AG04450 (cell line): ENCODE results near the gene SH2D3A. TPM values are rescaled to one million over a fixed set of nuclear protein-coding genes. Genes with fewer than 3 reads are reported as not detected.

ENCODE experiments used
- CTCF ChIA-PET: fragments of 300-600, 350-600 bp; formaldehyde crosslinking; extraction: SDS; loops from one replicate; lab custom pipeline; 2022; ENCODE audit warnings: antibody characterized with exemption, inconsistent platforms; lab: Charles Lee
- POLR2A ChIA-PET: fragments of 350-600 bp; formaldehyde crosslinking; extraction: SDS; loops from one replicate; lab custom pipeline; 2021; ENCODE audit warnings: antibody characterized with exemption, inconsistent platforms; lab: Yijun Ruan, JAX
- DNase-seq: peaks from one replicate; pipeline ENCODE4 v3.0.0-alpha.2; 2011; ENCODE audit warnings: low read depth, low spot score
- H3K27ac ChIP-seq: one replicate; pipeline ENCODE4 v1.5.1; 2012; ENCODE audit warnings: low read depth, low read length, control low read depth
- H3K27me3 ChIP-seq: one replicate; pipeline ENCODE4 v1.6.0; 2012; ENCODE audit warnings: low read length; ENCODE audit not compliant: control insufficient read depth, insufficient read depth
- H3K4me3 ChIP-seq: 2 replicates; pipeline ENCODE4 v1.5.1; 2011; ENCODE audit warnings: mild to moderate bottlenecking, low read depth, low read length, control low read depth
- H3K9me3 ChIP-seq: 2 replicates; pipeline ENCODE4 v1.5.1; 2012; ENCODE audit warnings: low read length; ENCODE audit not compliant: control insufficient read depth, insufficient read depth
- CTCF ChIP-seq: IDR thresholded peaks from 2 replicates; pipeline ENCODE4 v1.5.1; 2011; ENCODE audit warnings: low read depth, low read length, control low read depth, inconsistent platforms
- polyA plus RNA-seq: library from polyadenylated mRNA; depleted of rRNA; stranded (reverse); fragments of >200 nt; gene quantifications from 2 replicates; pipeline ENCODE4 v1.2.3, GENCODE V29; 2011

Gene SH2D3A
- polyA plus RNA-seq, 1 experiment: not detected

GRCh38 chr19:6739883-6740588 is 27.2 kb downstream of the SH2D3A start:
- peak overlapping the region; percentile 31 for H3K27ac ChIP-seq
- TF ChIP-seq CTCF: no peak
- H3K27me3 ChIP-seq: no peaks in the 10 kb centered on the region
- ChIA-PET CTCF (interaction anchor here (0.6 to 2.7 kb wide), 2 partner anchors 29 to 32 kb away, joined by 6 to 14 read pairs; no protein-coding TSS in a partner anchor), POLR2A (no interaction called here)
- DNase-seq: no peak
- H3K4me3 ChIP-seq: peak overlapping the region; percentile 82
- no peaks in the 10 kb centered on the region; the same call in 1 of the 2 replicates for H3K9me3 ChIP-seq

GRCh38 chr19:6739390-6739882 is 27.8 kb downstream of the SH2D3A start, which contains the start of gene TRIP10:
TRIP10 (plus strand) TSS chr19:6739680; CDS start chr19:6739762, 82 bp downstream.
- H3K9me3 ChIP-seq: no peaks in the 10 kb centered on the region; the same call in 1 of the 2 replicates
- H3K27ac ChIP-seq: peak within 1 kb of the TSS; percentile 33
- ChIA-PET POLR2A (no interaction called here), CTCF (interaction anchor here (2.3 to 2.7 kb wide), 2 partner anchors 30 to 124 kb away, joined by 14 to 33 read pairs; no protein-coding TSS in a partner anchor)
- no peak for TF ChIP-seq CTCF
- DNase-seq: no peak
- no peaks in the 10 kb centered on the region for H3K27me3 ChIP-seq
- H3K4me3 ChIP-seq: peak within 1 kb of the TSS; percentile 82

GRCh38 chr19:6738787-6739389 is 28.3 kb downstream of the SH2D3A start:
- no peak for TF ChIP-seq CTCF
- CTCF ChIA-PET: interaction anchor here (1.2 to 2.7 kb wide), 3 partner anchors 30 to 222 kb away, joined by 3 to 33 read pairs (median 14); no protein-coding TSS in a partner anchor
- POLR2A ChIA-PET: no interaction called here
- no peaks in the 10 kb centered on the region for H3K27me3 ChIP-seq
- peak overlapping the region; percentile 33 for H3K27ac ChIP-seq
- no peak for DNase-seq
- peak overlapping the region; percentile 37 for H3K4me3 ChIP-seq
- H3K9me3 ChIP-seq: no peaks in the 10 kb centered on the region; the same call in 1 of the 2 replicates

- no peak overlapping the region for H3K4me3 ChIP-seq
- ChIA-PET POLR2A (interaction anchor here (0.6 to 1.2 kb wide), 6 partner anchors 15 to 331 kb away, joined by 3 to 5 read pairs (median 4); partner anchors contain the start of genes TNFSF9 and ZNF557), CTCF (interaction anchor here (0.6 to 2.7 kb wide), 6 partner anchors 10 to 830 kb away, joined by 3 to 33 read pairs (median 4); no protein-coding TSS in a partner anchor)
These were observed 29.1 kb downstream of the SH2D3A start for GRCh38 chr19:6737873-6738786.

More at GRCh38 chr19:6737873-6738786, 29.1 kb downstream of the SH2D3A start:
- peak; percentile 51 for DNase-seq
- Histone ChIP-seq H3K27me3 (no peaks in the 10 kb centered on the region), H3K9me3 (no peaks in the 10 kb centered on the region; the same call in 1 of the 2 replicates), H3K27ac (peak overlapping the region; percentile 33)
- TF ChIP-seq CTCF: peak; percentile 72
